HEK293 (cell line): Measurements from ENCODE around the gene CHERP.

Source experiments
- CTCF ChIA-PET: fragments of 350-600 bp; formaldehyde crosslinking; extraction: SDS; loops from one replicate; lab custom pipeline; 2021; ENCODE audit warnings: antibody characterized with exemption; lab: Yijun Ruan, JAX
- POLR2A ChIA-PET: fragments of 300-600 bp; formaldehyde crosslinking; extraction: SDS; loops from one replicate; lab custom pipeline; 2020; ENCODE audit warnings: antibody characterized with exemption, inconsistent platforms; lab: Yijun Ruan, JAX
- H3K27ac ChIP-seq: fragments of 200-500 bp; sonication (Bioruptor generic); 2 replicates; pipeline ENCODE4 v1.5.1; 2014; ENCODE audit warnings: low read depth, low read length, control low read depth, inconsistent platforms; ENCODE audit errors: extremely low read depth
- H3K36me3 ChIP-seq, 2 experiments: fragments of 200-500 bp in 1 of 2; sonication (Bioruptor generic) in 1 of 2; 1 replicate in 1 of 2; 2 replicates in 1 of 2; pipeline ENCODE4 v1.5.1; 2014 to 2017; ENCODE audit warnings: inconsistent platforms in 2 of 2, low read length in 2 of 2; ENCODE audit not compliant: control insufficient read depth in 2 of 2, insufficient read depth in 1 of 2
- H3K4me1 ChIP-seq: fragments of 200-500 bp; sonication (Bioruptor generic); 2 replicates; pipeline ENCODE4 v1.5.1; 2014; ENCODE audit warnings: mild to moderate bottlenecking, low read length, inconsistent platforms; ENCODE audit not compliant: control insufficient read depth, insufficient read depth
- H3K4me3 ChIP-seq: 2 replicates; pipeline ENCODE4 v1.5.1; 2011; ENCODE audit warnings: low read depth, mild to moderate bottlenecking, control low read depth, low read length, moderate library complexity
- H3K9me3 ChIP-seq: fragments of 200-500 bp; sonication (Bioruptor generic); 2 replicates; pipeline ENCODE4 v1.5.1; 2014; ENCODE audit warnings: low read depth, low read length, inconsistent platforms; ENCODE audit not compliant: control insufficient read depth, insufficient read depth
- GLI2 ChIP-seq: fragments of 450-650 bp; formaldehyde crosslinking; IDR thresholded peaks from 2 replicates; pipeline ENCODE4; 2017; ENCODE audit warnings: missing biosample characterization, missing genetic modification characterization, low read depth, borderline replicate concordance
- GLIS2 ChIP-seq: fragments of 450-650 bp; formaldehyde crosslinking; IDR thresholded peaks from 2 replicates; pipeline ENCODE4 v1.5.1; 2016; ENCODE audit warnings: missing biosample characterization, missing genetic modification characterization
- KLF9 ChIP-seq: fragments of 450-650 bp; formaldehyde crosslinking; IDR thresholded peaks from 2 replicates; pipeline ENCODE4 v1.5.1; 2016; ENCODE audit warnings: missing biosample characterization, missing genetic modification characterization, low read depth
- SETDB1 ChIP-seq: IDR thresholded peaks from one replicate; pipeline ENCODE4 v1.6.1; 2017; ENCODE audit warnings: mild to moderate bottlenecking, low read length, moderate library complexity, mixed read lengths; ENCODE audit not compliant: insufficient read length
- SP7 ChIP-seq: fragments of 450-650 bp; formaldehyde crosslinking; IDR thresholded peaks from 2 replicates; pipeline ENCODE4 v1.5.1; 2016; ENCODE audit warnings: missing biosample characterization, missing genetic modification characterization
- ZBTB8A ChIP-seq: fragments of 450-650 bp; formaldehyde crosslinking; IDR thresholded peaks from 2 replicates; pipeline ENCODE4 v1.5.1; 2016; ENCODE audit warnings: missing biosample characterization, missing genetic modification characterization
- ZNF112 ChIP-seq: fragments of 450-650 bp; formaldehyde crosslinking; IDR thresholded peaks from 2 replicates; pipeline ENCODE4 v1.5.0; 2017; ENCODE audit warnings: missing biosample characterization, missing genetic modification characterization
- ZNF266 ChIP-seq: fragments of 450-650 bp; formaldehyde crosslinking; IDR thresholded peaks from 2 replicates; pipeline ENCODE4 v1.5.1; 2016; ENCODE audit warnings: missing biosample characterization, missing genetic modification characterization, low read depth
- ZNF311 ChIP-seq: fragments of 450-650 bp; formaldehyde crosslinking; IDR thresholded peaks from 2 replicates; pipeline ENCODE4 v1.5.1; 2017; ENCODE audit warnings: missing biosample characterization, missing genetic modification characterization, borderline replicate concordance
- ZNF335 ChIP-seq: fragments of 450-650 bp; formaldehyde crosslinking; conservative IDR thresholded peaks from 2 replicates; pipeline ENCODE4 v1.5.1; 2016; ENCODE audit warnings: missing biosample characterization, missing genetic modification characterization
- ZNF423 ChIP-seq: fragments of 450-650 bp; formaldehyde crosslinking; IDR thresholded peaks from 2 replicates; pipeline ENCODE4 v1.5.1; 2016; ENCODE audit warnings: missing biosample characterization, missing genetic modification characterization
- ZNF514 ChIP-seq: fragments of 450-650 bp; formaldehyde crosslinking; IDR thresholded peaks from 2 replicates; pipeline ENCODE4 v1.5.1; 2016; ENCODE audit warnings: missing biosample characterization, missing genetic modification characterization
- ZNF529 ChIP-seq: fragments of 450-650 bp; formaldehyde crosslinking; IDR thresholded peaks from 2 replicates; pipeline ENCODE4 v1.5.1; 2017; ENCODE audit warnings: missing genetic modification characterization, missing biosample characterization; ENCODE audit not compliant: insufficient replicate concordance
- ZNF624 ChIP-seq: fragments of 450-650 bp; formaldehyde crosslinking; IDR thresholded peaks from 2 replicates; pipeline ENCODE4 v1.5.1; 2017; ENCODE audit warnings: missing biosample characterization, missing genetic modification characterization
- ZNF658 ChIP-seq: fragments of 450-650 bp; formaldehyde crosslinking; IDR thresholded peaks from 2 replicates; pipeline ENCODE4; 2016; ENCODE audit warnings: missing biosample characterization, missing genetic modification characterization
- ZNF677 ChIP-seq: fragments of 450-650 bp; IDR thresholded peaks from 2 replicates; pipeline ENCODE4 v1.5.0; 2018; ENCODE audit warnings: missing biosample characterization, mild to moderate bottlenecking, missing genetic modification characterization, moderate library complexity
- ZNF777 ChIP-seq: fragments of 450-650 bp; formaldehyde crosslinking; IDR thresholded peaks from 2 replicates; pipeline ENCODE4 v1.5.1; 2017; ENCODE audit warnings: missing biosample characterization, missing genetic modification characterization, borderline replicate concordance
- TF ChIP-seq, protein P1 (sequence below): fragments of 450-650 bp; formaldehyde crosslinking; optimal IDR thresholded peaks from 2 replicates; pipeline ENCODE3; 2016; ENCODE audit warnings: missing biosample characterization, mild to moderate bottlenecking, missing genetic modification characterization
- TF ChIP-seq, protein P2 (sequence below): fragments of 450-650 bp; formaldehyde crosslinking; IDR thresholded peaks from 2 replicates; pipeline ENCODE4 v1.5.1; 2016; ENCODE audit warnings: missing biosample characterization, missing genetic modification characterization, borderline replicate concordance
- TF ChIP-seq, protein P3 (sequence below): fragments of 450-650 bp; formaldehyde crosslinking; IDR thresholded peaks from 2 replicates; pipeline ENCODE4; 2016; ENCODE audit warnings: missing biosample characterization, missing genetic modification characterization
- TF ChIP-seq, protein P4 (sequence below): fragments of 450-650 bp; formaldehyde crosslinking; conservative IDR thresholded peaks from 2 replicates; pipeline ENCODE4 v1.5.1; 2016; ENCODE audit warnings: low read depth, missing biosample characterization, missing genetic modification characterization
- TF ChIP-seq, protein P5 (sequence below): fragments of 450-650 bp; formaldehyde crosslinking; IDR thresholded peaks from 2 replicates; pipeline ENCODE4 v1.5.1; 2017; ENCODE audit warnings: missing biosample characterization, missing genetic modification characterization
- TF ChIP-seq, protein P6 (sequence below): fragments of 450-650 bp; formaldehyde crosslinking; IDR thresholded peaks from 2 replicates; pipeline ENCODE4 v1.5.1; 2016; ENCODE audit warnings: missing biosample characterization, missing genetic modification characterization, low read depth

CHERP gene

DNA sequence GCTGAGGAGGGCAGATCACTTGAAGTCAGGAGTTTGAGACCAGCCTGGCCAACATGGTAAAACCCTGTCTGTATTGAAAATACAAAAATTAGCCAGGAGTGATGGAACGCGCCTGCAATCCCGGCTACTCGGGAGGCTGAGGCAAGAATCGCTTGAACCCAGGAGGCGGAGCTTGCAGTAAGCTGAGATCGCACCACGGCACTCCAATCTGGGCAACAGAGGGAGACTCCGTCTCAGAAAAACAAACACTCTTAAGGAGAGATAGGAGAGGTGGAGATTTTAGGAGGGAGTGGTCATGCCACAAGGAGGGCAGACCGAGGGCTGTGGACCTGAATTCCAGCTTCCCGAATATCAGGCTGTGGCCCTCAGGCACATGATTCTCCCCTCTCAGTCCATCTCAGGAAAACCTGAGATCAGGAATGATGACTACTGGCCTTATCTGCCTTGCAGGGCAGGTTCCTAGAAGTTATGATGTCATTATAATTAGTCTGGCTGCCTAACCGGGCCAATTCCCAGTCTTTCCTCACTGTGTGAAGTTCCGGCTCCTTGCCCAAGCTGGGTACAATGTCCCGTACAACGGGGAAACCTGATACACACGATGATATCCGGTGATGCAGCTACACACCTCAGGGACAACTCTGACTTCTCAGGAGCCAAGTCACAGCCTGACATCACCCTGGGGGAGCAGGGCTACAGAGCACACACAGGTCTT, 27.5 kb upstream of the CHERP start:
- POLR2A ChIA-PET = interaction anchor here (0.6 to 1.5 kb wide), 2 partner anchors 27 to 90 kb away, joined by 3 to 4 read pairs; partner anchors contain the start of gene SMIM7
- no peak overlapping the region for H3K4me3 ChIP-seq
- peaks cover 13 to 48% of the 10 kb centered on the region in 2 experiments; a peak in 2 of 3 replicates for H3K36me3 ChIP-seq
- H3K4me1 ChIP-seq = peaks cover 2% of the 10 kb centered on the region; the same call in 1 of the 2 replicates
- H3K27ac ChIP-seq = no peak overlapping the region
- CTCF ChIA-PET = interaction anchor here (0.6 kb wide), 1 partner anchor 45 kb away, joined by 3 read pairs; no protein-coding TSS in a partner anchor
- H3K9me3 ChIP-seq = no peaks in the 10 kb centered on the region
- TF ChIP-seq ZNF311 (tag by site-specific recombination) = no peak
- TF ChIP-seq, protein P1, sequence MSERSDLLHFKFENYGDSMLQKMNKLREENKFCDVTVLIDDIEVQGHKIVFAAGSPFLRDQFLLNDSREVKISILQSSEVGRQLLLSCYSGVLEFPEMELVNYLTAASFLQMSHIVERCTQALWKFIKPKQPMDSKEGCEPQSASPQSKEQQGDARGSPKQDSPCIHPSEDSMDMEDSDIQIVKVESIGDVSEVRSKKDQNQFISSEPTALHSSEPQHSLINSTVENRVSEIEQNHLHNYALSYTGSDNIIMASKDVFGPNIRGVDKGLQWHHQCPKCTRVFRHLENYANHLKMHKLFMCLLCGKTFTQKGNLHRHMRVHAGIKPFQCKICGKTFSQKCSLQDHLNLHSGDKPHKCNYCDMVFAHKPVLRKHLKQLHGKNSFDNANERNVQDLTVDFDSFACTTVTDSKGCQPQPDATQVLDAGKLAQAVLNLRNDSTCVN (tag by site-specific recombination) = no peak
- no peak for TF ChIP-seq ZNF423 (tag by site-specific recombination)
- TF ChIP-seq KLF9 (tag by site-specific recombination) = no peak
- TF ChIP-seq, protein P2, sequence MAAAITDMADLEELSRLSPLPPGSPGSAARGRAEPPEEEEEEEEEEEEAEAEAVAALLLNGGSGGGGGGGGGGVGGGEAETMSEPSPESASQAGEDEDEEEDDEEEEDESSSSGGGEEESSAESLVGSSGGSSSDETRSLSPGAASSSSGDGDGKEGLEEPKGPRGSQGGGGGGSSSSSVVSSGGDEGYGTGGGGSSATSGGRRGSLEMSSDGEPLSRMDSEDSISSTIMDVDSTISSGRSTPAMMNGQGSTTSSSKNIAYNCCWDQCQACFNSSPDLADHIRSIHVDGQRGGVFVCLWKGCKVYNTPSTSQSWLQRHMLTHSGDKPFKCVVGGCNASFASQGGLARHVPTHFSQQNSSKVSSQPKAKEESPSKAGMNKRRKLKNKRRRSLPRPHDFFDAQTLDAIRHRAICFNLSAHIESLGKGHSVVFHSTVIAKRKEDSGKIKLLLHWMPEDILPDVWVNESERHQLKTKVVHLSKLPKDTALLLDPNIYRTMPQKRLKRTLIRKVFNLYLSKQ (tag by site-specific recombination) = no peak
- TF ChIP-seq ZNF335 = peak; percentile 66
- TF ChIP-seq SP7 (tag by site-specific recombination) = peak; percentile 82; the same call in 1 of the 2 replicates
- TF ChIP-seq ZNF266 (tag by site-specific recombination) = no peak
- TF ChIP-seq ZNF624 (tag by site-specific recombination) = no peak
- TF ChIP-seq, protein P3, sequence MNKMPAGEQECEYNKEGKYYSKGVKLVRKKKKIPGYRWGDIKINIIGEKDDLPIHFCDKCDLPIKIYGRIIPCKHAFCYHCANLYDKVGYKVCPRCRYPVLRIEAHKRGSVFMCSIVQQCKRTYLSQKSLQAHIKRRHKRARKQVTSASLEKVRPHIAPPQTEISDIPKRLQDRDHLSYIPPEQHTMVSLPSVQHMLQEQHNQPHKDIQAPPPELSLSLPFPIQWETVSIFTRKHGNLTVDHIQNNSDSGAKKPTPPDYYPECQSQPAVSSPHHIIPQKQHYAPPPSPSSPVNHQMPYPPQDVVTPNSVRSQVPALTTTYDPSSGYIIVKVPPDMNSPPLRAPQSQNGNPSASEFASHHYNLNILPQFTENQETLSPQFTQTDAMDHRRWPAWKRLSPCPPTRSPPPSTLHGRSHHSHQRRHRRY (tag by site-specific recombination) = no peak
- TF ChIP-seq ZNF529 = no peak
- TF ChIP-seq, protein P4, sequence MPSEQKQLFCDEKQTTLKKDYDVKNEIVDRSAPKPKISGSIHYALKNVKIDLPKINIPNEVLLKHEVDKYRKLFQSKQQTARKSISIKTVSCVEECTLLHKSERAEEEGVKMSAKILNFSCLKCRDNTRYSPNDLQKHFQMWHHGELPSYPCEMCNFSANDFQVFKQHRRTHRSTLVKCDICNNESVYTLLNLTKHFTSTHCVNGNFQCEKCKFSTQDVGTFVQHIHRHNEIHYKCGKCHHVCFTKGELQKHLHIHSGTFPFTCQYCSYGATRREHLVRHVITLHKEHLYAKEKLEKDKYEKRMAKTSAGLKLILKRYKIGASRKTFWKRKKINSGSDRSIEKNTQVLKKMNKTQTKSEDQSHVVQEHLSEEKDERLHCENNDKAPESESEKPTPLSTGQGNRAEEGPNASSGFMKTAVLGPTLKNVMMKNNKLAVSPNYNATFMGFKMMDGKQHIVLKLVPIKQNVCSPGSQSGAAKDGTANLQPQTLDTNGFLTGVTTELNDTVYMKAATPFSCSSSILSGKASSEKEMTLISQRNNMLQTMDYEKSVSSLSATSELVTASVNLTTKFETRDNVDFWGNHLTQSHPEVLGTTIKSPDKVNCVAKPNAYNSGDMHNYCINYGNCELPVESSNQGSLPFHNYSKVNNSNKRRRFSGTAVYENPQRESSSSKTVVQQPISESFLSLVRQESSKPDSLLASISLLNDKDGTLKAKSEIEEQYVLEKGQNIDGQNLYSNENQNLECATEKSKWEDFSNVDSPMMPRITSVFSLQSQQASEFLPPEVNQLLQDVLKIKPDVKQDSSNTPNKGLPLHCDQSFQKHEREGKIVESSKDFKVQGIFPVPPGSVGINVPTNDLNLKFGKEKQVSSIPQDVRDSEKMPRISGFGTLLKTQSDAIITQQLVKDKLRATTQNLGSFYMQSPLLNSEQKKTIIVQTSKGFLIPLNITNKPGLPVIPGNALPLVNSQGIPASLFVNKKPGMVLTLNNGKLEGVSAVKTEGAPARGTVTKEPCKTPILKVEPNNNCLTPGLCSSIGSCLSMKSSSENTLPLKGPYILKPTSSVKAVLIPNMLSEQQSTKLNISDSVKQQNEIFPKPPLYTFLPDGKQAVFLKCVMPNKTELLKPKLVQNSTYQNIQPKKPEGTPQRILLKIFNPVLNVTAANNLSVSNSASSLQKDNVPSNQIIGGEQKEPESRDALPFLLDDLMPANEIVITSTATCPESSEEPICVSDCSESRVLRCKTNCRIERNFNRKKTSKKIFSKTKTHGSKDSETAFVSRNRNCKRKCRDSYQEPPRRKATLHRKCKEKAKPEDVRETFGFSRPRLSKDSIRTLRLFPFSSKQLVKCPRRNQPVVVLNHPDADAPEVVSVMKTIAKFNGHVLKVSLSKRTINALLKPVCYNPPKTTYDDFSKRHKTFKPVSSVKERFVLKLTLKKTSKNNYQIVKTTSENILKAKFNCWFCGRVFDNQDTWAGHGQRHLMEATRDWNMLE (tag by site-specific recombination) = 0 out of 2 replicates have a peak, but pooled peaks have one; percentile 17
- TF ChIP-seq GLIS2 (tag by site-specific recombination) = no peak
- no peak for TF ChIP-seq SETDB1
- TF ChIP-seq ZNF677 (tag by site-specific recombination) = no peak
- TF ChIP-seq ZNF658 (tag by site-specific recombination) = no peak
- TF ChIP-seq, protein P5, sequence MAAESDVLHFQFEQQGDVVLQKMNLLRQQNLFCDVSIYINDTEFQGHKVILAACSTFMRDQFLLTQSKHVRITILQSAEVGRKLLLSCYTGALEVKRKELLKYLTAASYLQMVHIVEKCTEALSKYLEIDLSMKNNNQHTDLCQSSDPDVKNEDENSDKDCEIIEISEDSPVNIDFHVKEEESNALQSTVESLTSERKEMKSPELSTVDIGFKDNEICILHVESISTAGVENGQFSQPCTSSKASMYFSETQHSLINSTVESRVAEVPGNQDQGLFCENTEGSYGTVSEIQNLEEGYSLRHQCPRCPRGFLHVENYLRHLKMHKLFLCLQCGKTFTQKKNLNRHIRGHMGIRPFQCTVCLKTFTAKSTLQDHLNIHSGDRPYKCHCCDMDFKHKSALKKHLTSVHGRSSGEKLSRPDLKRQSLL (tag by site-specific recombination) = no peak
- no peak for TF ChIP-seq GLI2 (tag by site-specific recombination)
- TF ChIP-seq ZNF777 = no peak
- no peak for TF ChIP-seq ZNF514 (tag by site-specific recombination)
- TF ChIP-seq ZNF112 = no peak
- TF ChIP-seq ZBTB8A (tag by site-specific recombination) = 0 out of 2 replicates have a peak, but pooled peaks have one; percentile 9
- TF ChIP-seq, protein P6, sequence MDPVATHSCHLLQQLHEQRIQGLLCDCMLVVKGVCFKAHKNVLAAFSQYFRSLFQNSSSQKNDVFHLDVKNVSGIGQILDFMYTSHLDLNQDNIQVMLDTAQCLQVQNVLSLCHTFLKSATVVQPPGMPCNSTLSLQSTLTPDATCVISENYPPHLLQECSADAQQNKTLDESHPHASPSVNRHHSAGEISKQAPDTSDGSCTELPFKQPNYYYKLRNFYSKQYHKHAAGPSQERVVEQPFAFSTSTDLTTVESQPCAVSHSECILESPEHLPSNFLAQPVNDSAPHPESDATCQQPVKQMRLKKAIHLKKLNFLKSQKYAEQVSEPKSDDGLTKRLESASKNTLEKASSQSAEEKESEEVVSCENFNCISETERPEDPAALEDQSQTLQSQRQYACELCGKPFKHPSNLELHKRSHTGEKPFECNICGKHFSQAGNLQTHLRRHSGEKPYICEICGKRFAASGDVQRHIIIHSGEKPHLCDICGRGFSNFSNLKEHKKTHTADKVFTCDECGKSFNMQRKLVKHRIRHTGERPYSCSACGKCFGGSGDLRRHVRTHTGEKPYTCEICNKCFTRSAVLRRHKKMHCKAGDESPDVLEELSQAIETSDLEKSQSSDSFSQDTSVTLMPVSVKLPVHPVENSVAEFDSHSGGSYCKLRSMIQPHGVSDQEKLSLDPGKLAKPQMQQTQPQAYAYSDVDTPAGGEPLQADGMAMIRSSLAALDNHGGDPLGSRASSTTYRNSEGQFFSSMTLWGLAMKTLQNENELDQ (tag by site-specific recombination) = no peak
